Right lung (tissue), 5 donors: Measurements from ENCODE around the gene CLEC4E. TPM values are rescaled to one million over a fixed set of nuclear protein-coding genes. Genes with fewer than 3 reads are reported as not detected.
"Not testable (repeated sequence)": the region's sequence is repeated elsewhere in the genome, so short reads cannot be mapped to it uniquely, and the experiment has no call there.

Experiments used
- DNase-seq, 2 donors: peaks; one replicate each; pipeline ENCODE4 v3.0.0-alpha.2; 2013
- polyA plus RNA-seq, 5 donors: library from polyadenylated mRNA; unstranded; fragments of 120-200 nt; gene quantifications; one replicate each; pipeline versions ENCODE4 v1.2.1 to v1.2.3, GENCODE V29; 2013; ENCODE audit warnings: inconsistent platforms in 1 of 5, low replicate concordance in 1 of 5; ENCODE audit not compliant: insufficient read length in 5 of 5, insufficient read depth in 1 of 5

Gene CLEC4E
- polyA plus RNA-seq, 5 donors, result 0.17 to 0.84 (median 0.42) TPM

DNA sequence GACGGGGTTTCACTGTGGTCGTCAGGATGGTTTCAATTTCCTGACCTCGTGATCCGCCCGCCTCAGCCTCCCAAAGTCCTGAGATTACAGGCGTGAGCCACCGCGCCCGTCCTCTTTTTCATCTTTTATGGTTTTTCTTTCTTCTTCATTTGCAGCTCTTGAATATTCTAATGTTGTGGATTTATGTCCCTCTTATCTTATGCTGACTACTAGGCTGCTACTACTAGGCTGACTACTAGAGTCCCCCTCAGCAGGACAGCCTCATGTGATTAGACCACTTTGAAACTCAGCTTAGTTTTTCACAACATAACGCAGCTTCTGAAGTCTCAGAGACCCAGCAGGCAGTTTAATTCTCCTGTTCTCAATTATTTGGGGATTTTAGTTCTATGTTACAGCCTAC lies 857 bp upstream of the CLEC4E start:
- no peak for DNase-seq

- not testable (repeated sequence) for DNase-seq
These were observed 2.9 kb downstream of the CLEC4E start for GRCh38 chr12:8537820-8538219.

GRCh38 chr12:8532045-8532444 lies 8.7 kb downstream of the CLEC4E start:
- DNase-seq, result no peak

- DNase-seq, result no peak
These were observed 13.2 kb downstream of the CLEC4E start for GRCh38 chr12:8527250-8528130.

- DNase-seq, result no peak
These were observed 21.5 kb downstream of the CLEC4E start for GRCh38 chr12:8519171-8519570.

DNA sequence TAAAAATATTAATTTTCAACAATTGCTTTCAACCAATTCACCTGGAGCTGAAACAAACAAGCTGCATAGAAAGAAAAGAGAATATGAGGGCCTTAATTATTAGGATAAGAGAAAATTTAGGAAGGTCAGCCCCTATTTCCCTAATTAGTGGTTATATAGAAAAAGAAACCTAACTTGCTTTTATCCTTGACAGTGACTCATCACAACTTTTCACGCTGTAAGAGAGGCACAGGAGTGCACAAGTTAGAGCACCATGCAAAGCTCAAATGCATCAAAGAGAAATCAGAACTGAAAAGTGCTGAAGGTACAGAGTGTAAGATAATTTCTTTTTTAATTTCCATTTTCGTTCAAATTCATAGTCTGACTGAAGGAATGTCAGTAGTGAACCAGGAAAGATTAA lies 22.7 kb downstream of the CLEC4E start:
- no peak for DNase-seq

DNA sequence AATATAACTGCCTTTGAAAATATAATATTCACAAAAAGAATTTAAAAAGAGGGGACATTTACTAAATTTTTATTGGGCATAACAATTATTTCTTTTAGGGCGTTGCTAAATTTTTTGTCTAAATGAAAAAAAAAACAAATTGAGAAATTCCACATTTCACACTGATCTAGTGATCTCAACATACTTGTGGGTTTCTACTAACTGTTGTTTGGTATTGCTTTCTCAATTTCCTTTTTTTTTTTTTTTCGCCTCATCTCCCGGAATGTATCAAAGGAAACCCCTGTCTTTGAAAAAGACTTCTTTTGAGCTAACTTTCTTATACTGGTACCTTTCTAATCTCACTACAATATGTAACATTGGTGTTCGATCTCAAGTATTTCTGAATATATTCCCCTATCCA lies 27.4 kb downstream of the CLEC4E start, which contains the start of gene CLEC4D:
CLEC4D (plus strand) TSS at position 248 of the 400 bp plus-strand sequence. CDS start 230 bp downstream, outside the sequence.
- DNase-seq, result no peak

DNA sequence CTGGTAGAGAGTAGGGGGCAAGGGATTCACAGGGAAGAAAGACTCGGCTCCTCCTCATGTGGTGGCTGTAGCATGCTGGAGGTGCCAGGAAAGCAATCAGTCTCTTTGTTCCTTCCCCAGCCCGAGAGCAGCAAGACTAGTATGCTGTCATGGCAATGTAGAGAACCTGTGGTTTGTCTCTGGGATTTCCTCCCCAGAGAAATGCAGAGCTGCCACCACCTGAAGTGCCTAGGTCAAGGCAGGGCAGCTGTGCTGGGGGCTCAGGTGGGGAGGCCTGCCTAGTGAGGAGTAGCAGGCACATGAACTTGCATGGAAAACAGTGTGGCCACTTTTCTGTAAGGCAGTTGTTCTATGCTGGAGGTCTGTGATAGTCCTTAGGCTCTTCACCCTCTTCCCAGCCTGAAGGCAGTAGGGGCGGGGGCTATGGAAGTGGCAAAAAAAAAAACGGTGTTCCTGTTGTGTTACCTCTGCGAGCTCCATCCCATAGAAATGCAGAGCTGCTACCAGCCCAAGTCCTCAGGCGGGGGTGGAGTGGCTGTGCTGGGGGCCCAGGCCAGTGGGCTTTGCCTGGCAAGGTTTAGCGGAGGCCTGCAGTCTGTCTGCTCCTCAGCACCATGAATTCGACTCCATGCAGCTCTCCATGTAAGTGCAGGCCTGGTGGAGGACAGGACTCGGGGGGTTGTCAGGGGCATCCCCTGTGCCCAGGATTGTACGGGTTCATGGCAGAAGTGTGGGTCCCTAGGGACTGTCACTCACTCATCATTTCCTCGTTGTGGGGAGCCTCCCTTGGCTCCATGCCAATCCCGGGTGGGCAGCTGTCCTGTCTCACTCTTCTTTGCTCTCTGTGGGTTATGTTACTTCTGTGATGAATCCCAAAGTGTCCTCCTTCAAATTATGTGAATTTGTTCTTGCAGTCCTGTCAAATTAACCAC lies 31.5 kb downstream of the CLEC4E start:
- DNase-seq, result no peak

DNA sequence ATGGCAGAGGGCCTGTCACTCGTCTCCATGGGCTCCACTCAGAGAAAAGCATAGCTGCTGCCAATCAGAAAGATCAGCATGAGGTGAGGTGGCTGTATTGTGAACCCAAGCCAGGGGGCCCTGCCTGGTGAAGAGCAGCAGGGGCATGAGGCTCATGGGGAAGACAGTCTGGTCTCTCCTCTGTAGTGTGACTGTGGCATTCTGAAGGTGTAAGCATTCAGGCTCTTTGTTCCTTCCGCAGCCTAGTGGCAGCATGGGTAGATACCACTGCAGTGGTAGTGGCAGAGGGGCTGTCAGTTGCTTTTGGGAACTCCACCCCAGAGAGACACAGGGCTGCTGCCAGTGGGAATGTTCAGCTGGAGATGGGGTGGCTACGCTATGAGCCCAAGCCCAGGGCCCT lies 32.5 kb downstream of the CLEC4E start:
- no peak for DNase-seq

- no peak for DNase-seq
These were observed 33.1 kb downstream of the CLEC4E start for GRCh38 chr12:8507596-8507995.

DNA sequence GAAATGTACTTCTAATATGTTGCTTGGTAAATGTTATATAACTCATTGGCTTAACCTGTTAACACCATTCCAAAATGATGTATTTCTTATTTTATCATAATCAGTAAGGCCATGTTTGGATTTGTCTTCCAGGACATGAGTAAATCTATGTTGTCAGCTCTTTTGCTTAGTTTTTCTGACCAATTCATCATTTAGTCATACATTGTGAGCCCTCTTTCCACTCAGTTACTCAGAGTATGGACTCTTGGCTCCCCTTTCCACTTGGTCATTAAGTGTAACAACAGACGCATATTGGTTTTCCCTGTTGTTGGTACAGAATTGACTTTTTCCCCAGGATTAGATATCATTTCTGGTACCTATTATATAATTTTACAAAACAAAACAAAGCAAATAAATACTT lies 36.4 kb downstream of the CLEC4E start:
- no peak for DNase-seq

- DNase-seq, result no peak
These were observed 39.0 kb downstream of the CLEC4E start for GRCh38 chr12:8501720-8502119.

DNA sequence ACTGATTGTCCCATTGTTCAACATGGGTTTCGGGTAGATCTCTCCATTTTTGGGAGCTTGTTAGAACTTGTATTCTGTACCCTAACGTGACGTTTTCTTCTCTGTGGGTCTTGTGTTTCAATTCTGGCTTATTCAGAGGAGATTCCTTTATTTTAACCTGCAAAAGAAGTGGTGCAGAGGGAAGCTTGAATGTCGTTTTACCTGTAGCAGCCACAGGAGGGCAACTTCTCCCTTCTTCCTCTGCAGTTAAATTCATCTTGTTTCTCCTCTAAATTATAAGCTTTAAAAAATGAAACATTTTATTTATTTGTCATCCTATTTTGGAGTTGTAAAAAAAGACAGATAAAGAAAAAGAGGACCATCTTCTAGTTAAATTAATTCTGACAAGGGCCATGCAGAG lies 41.1 kb downstream of the CLEC4E start:
- DNase-seq, result no peak

GRCh38 chr12:8496074-8496473 lies 44.6 kb downstream of the CLEC4E start:
- not testable (repeated sequence) for DNase-seq

GRCh38 chr12:8495671-8496070 lies 45.0 kb downstream of the CLEC4E start:
- DNase-seq, result not testable (repeated sequence)

- DNase-seq, result peak in 1 of 2 donors; percentile 2
These were observed 47.6 kb downstream of the CLEC4E start for GRCh38 chr12:8493084-8493483.

- DNase-seq, result no peak
These were observed 48.8 kb downstream of the CLEC4E start for GRCh38 chr12:8491646-8492530.
